ENCODE results near the gene CTBP1. TPM values are rescaled to one million over a fixed set of nuclear protein-coding genes. Genes with fewer than 3 reads are reported as not detected.

The CTBP1 gene
- total and polyA plus RNA-seq, 9 of the 15 experiments (the other 6 are each of a cell fraction or from before 2014, with no cell fraction given): 14.5 to 162 (median 68.2) TPM

DNA sequence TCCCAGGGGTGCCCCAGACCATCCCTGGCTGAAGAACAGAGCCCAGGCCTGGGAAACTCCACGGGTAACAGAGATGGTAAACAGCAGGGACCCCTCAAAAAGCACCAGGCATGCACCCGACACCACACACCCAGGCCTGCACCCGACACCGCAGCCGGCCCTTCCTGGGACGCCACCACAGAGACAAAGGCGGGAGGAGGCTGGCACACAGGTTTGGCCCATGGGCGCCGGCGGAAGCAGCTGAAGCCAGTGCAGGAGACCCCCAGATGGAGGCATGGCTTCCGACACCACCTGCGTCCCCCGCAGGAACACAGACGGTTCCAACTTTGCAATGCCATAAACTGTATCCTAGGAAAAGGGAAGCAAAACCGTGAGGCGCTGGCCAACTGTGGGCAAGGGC, 22.3 kb downstream of the CTBP1 start:
- TF ChIP-seq DMBX1 (CRISPR knock-in tag; IDR thresholded peaks at IDR 0.05; ENCODE audit: borderline replicate concordance): no peak
- no peak for TF ChIP-seq ZNF707 (CRISPR knock-in tag; conservative IDR thresholded peaks at IDR 0.05)
- TF ChIP-seq U2AF1 (optimal IDR thresholded peaks at IDR 0.05; ENCODE audit: low read depth, low read length): no peak
- TF ChIP-seq TEAD2 (tag; IDR thresholded peaks at IDR 0.05): no peak
- TF ChIP-seq IFI16 (CRISPR knock-in tag; IDR thresholded peaks at IDR 0.05): no peak
- TF ChIP-seq, protein P1, sequence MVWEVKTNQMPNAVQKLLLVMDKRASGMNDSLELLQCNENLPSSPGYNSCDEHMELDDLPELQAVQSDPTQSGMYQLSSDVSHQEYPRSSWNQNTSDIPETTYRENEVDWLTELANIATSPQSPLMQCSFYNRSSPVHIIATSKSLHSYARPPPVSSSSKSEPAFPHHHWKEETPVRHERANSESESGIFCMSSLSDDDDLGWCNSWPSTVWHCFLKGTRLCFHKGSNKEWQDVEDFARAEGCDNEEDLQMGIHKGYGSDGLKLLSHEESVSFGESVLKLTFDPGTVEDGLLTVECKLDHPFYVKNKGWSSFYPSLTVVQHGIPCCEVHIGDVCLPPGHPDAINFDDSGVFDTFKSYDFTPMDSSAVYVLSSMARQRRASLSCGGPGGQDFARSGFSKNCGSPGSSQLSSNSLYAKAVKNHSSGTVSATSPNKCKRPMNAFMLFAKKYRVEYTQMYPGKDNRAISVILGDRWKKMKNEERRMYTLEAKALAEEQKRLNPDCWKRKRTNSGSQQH (CRISPR knock-in tag; IDR thresholded peaks at IDR 0.05): no peak
- no peak for TF ChIP-seq ZBTB33 (CRISPR knock-in tag; IDR thresholded peaks at IDR 0.05)
- TF ChIP-seq PCBP2 (IDR thresholded peaks at IDR 0.05; ENCODE audit: low read depth, low read length, poor library complexity, severe bottlenecking): no peak
- no peak for TF ChIP-seq C11orf30 (IDR thresholded peaks at IDR 0.05; ENCODE audit: low read depth)
- no peak for TF ChIP-seq TBP (optimal IDR thresholded peaks at IDR 0.05; ENCODE audit: low read depth, low read length)
- no peak for TF ChIP-seq STAT5B (CRISPR knock-in tag; IDR thresholded peaks at IDR 0.05)
- in situ Hi-C loops (cut with MboI) (no loop called here), intact Hi-C loops (cut with micrococcal nuclease) (no loop called here)
- WGBS (ENCODE audit: insufficient coverage, low coverage, missing lambda C conversion rate): 97% methylated on average over 13 of the region's 16 CpGs
- H4K20me1 ChIP-seq (replicated peaks; ENCODE audit: control insufficient read depth, insufficient read depth, low read length): no peaks in the 10 kb centered on the region
- H3K27ac ChIP-seq (ENCODE audit: extremely low read depth, low read depth, low read length): no peak overlapping the region
- no peaks in the 10 kb centered on the region for H3K9me3 ChIP-seq (replicated peaks; ENCODE audit: control insufficient read depth, insufficient read depth, low read depth, low read length)
- BruUV-seq (replicated peaks): no TSS peak
- ATAC-seq (no peak), FAIRE-seq (no peak), DNase-seq (ENCODE audit: extremely low read depth in 1 of 4, low spot score in 3 of 4) (no peak)
- no peaks in the 10 kb centered on the region for H3K9me1 ChIP-seq (ENCODE audit: control insufficient read depth, insufficient read depth, low read length)
- ChIA-PET CTCF (ENCODE audit: low intra/inter-chr PET ratio) (no interaction called here), POLR2A (no interaction called here)
- H3K27me3 ChIP-seq (ENCODE audit: control insufficient read depth in 2 of 2, insufficient read depth in 2 of 2, low read length in 2 of 2): no peaks in the 10 kb centered on the region; a peak in 2 of 5 replicates
- no peak overlapping the region for H3K4me2 ChIP-seq (ENCODE audit: insufficient read depth, low read length)
- H3K79me2 ChIP-seq (ENCODE audit: control insufficient read depth, insufficient read depth, low read length): no peaks in the 10 kb centered on the region
- H3K36me3 ChIP-seq (ENCODE audit: control insufficient read depth, insufficient read depth, low read length): peaks cover 94% of the 10 kb centered on the region
- H3K4me3 ChIP-seq: no peak overlapping the region
- H3K4me1 ChIP-seq (replicated peaks in 1 of 2; ENCODE audit: control insufficient read depth in 2 of 2, insufficient read depth in 2 of 2, low read length in 2 of 2): peaks cover 0 to 4% of the 10 kb centered on the region in 2 experiments; a peak in 1 of 5 replicates
- H3K9ac ChIP-seq (ENCODE audit: insufficient read depth in 1 of 2, low read depth in 2 of 2, low read length in 2 of 2): no peak overlapping the region
- H2AFZ ChIP-seq (ENCODE audit: low read depth, low read length): no peak overlapping the region

Measured in K562 (cell line).